Skeletal muscle cell (primary cell): ENCODE results near the gene RAC2.
"Not testable (repeated sequence)": the region's sequence is repeated elsewhere in the genome, so short reads cannot be mapped to it uniquely, and the experiment has no call there.

Experiments
- DNase-seq: peaks from one replicate; pipeline ENCODE4 v3.0.0-alpha.2; 2010; ENCODE audit warnings: low read depth
- H3K4me3 ChIP-seq: 2 replicates; pipeline ENCODE4 v1.5.1; 2011; ENCODE audit warnings: low read depth, mild to moderate bottlenecking, control low read depth, low read length, moderate library complexity

The RAC2 gene

DNA sequence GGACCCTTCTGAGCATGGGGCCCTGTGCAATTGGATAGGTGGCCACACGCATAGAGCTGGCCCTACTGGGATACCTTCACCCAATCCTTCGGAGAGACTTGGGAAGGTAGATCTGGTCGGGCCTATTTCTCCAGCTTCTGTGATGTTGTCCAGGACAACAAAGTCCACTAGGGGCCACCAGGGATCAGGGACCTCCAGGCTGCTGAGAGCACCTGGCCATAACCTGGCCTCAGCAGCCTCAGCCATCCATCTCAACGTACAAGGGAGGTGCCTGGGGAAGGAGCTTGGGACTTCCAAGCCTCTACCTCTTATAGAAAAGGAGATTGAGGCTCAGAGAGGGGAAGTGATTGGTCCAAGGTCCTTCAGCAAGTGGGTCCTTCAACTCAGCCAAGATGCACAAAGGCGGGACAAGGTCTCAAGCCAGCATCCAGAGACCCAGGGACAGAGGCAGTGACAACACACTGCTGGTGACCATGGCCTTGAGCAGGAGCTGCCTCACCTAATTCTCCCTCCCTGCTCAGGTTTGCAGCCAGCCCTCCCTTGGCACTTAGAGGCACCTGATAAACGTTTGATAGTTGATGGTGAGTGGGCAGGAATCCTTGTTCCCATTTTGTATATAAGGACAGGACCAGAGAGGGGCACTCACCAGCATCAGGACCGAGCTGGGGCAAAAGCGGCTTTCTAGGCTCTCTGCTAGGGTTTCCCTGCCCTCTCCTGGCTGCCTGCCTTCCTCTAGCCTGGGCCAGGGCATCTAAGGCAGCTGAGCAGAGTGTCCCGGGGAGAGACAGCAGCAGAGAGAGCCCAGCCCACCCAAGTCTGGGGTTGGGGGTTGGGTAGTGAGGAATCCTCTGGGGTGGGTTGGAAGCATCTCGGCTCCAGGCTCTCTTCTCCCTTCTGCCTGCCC, 4.5 kb downstream of the RAC2 start:
- no peak overlapping the region for H3K4me3 ChIP-seq
- DNase-seq = no peak

DNA sequence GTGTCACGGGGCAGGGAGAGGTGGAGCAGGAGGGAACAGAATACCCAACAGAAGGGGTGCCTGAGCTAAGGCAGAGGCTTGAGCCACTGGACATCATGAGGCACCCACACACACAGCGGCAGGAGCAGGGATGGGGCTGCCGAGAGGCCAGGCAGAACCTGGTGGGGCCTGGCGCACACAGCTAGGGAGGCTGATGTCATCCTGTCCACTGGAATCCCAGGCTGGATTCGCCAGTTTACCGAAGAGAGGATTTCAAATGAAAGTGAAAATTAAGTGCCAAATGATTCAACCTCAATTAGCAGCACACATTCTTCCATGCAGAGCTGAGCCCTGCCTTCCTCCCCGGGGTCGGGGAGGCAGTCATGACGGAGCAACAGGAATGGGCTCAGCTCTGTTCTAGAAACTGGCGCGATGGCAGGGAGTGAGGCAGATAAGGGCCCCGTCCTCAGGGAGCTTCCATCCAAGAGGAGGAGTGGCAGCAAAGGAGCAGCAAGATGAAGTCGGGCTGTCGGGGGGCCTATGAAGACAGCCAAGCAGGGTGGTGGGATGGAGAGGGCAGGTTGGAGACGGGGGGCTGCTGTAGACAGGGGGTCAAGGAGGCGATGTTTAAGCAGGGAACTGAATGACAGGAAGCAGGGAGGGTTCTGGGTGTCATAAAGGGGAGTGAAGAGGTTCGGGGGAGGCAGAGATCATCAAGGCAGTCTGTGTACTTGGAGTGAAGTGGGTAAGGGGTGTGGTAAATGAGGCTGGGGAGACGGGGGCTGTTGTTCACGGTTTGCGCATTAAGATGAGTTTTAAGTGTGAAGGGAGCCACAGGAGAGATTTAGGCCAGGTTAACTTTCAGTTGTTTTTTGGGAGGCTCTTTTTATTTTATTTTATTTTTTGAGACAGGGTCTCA, 6.4 kb downstream of the RAC2 start:
- H3K4me3 ChIP-seq = no peak overlapping the region
- DNase-seq = no peak

DNA sequence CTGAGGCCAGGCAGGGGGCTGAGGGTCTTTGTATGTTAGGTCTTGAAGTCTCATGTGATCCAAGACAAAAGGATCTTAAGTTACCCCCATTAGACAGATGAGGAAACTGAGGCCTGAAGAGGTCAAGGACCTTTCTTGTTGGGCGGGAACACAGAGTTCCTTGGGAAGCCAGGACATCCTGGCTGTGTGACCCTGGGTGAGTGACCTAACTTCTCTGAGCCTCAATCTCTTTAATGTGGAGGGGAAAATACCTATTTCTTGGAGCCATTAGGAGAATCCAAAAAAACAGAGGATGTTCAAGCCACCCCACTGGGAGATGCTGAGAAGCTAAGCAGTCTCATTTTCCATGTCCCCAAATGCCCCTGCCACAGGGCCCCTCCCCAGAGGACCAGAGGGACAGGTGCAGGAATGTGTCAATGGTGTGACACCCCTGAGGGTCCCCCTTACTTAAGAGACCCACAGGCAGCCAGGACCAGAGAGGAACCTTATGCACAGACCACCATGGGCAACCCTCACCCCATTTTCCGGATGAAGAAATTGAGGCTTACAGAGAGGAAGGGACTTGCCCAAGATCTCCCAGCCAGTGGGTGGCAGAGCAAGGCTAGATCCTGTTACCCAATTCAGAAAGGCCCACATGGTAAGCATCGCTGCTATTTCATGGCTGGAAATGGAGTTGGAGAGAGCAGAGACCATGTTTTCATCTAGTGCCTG, 8.0 kb downstream of the RAC2 start:
- DNase-seq = no peak
- no peak overlapping the region for H3K4me3 ChIP-seq

DNA sequence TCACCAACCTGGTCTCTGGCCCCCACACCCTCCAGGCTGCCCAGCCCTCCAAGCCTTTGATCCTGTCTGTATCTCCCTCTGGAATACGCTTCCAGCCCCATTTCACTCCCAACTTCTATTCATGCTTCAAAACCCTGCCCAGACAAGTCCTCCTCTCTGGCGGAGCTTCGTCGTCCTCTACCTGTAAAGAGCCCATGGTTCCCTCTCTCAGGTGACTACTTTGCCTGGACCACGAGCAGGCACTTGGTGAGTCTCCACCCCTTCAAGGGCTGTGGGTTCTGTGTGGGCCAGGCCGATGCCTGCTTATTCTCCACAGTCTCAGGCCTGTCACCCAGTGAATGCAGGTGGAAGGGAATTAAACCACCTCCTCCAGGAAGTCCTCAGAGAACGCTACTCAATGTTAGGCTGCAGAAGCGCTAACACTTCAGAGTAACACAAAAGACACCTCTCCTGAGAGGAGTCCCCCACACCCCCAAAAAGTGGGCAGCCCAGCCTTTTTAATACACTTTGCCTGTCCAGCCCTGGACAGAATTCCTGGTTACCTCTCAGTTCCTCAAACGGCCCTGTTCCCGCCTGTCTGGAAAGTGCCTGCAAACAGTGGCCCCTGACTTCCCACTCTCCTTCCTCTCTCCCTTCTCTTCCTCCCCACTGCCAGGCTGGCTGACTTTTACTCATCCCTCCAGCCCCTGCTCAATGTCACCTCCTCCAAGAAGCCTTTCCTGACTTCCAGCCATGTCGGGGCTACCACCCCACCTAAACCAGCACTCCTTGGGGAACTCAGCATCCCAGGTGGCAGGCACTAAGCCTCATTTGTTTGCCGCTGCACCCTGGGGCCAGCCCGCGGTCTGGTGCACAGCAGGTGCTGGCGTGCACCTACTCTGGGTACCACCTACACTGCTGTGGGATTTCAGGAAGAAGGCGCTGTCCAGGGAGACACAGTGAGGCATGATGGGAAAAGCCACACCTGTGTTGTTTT, 9.0 kb downstream of the RAC2 start:
- no peak overlapping the region for H3K4me3 ChIP-seq
- DNase-seq = no peak

DNA sequence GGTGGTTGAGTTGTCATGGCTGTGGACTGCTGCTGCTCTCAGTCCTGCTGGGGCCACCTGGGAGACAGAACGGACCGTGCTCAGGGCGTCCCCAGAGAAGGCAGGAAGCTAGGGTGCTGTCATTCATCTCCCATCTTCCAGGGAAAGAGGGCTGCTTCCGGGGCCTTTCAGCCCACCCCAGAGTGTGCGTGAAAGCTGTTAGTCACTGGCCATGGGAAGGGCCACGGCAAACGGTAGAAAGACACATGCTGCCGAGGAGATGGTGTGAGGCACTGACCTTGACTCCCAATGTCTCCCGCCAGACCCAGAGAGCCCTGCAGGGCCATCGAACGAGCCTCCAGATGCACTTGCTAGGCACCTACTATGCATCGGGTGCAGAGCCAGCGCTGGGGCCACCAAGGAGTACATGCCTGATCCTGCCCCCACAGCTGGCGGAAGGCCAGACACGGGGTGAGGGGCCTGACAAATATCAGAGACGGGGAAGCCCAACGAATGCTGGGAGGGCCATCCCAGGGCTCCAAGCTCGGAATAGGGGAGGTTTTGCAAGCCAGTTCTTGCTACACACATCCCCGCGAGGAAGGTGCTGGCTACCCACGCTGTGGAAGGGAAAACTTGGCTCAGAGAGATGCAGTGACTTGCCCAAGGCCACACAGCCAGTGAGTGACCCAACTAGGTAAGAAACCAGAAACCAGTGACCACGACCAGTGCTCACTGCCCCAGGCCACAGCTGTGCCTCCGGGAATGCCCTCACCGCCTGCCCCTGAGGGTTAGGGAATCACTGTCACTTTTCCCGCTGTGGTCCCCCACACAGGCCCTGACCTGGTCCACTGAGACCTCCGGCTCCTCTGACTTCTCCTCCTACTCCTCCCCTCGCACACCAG, 10.1 kb downstream of the RAC2 start:
- no peak for DNase-seq
- no peak overlapping the region for H3K4me3 ChIP-seq

DNA sequence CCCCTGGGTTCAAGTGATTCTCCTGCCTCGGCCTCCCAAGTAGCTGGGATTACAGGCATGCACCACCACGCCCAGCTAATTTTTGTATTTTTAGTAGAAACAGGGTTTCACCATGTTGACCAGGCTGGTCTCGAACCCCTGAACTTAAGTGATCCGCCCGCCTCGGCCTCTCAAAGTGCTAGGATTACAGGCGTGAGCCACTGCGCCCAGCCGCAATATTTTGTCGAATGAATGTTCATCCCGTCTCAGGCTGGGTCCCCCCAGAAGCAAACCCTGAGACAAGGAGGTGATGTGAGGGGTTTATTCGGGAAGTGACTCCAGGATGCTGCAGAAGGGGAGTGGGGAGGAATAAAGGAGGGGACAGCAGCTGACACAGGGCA, 10.7 kb downstream of the RAC2 start:
- H3K4me3 ChIP-seq, DNase-seq: not testable (repeated sequence)

DNA sequence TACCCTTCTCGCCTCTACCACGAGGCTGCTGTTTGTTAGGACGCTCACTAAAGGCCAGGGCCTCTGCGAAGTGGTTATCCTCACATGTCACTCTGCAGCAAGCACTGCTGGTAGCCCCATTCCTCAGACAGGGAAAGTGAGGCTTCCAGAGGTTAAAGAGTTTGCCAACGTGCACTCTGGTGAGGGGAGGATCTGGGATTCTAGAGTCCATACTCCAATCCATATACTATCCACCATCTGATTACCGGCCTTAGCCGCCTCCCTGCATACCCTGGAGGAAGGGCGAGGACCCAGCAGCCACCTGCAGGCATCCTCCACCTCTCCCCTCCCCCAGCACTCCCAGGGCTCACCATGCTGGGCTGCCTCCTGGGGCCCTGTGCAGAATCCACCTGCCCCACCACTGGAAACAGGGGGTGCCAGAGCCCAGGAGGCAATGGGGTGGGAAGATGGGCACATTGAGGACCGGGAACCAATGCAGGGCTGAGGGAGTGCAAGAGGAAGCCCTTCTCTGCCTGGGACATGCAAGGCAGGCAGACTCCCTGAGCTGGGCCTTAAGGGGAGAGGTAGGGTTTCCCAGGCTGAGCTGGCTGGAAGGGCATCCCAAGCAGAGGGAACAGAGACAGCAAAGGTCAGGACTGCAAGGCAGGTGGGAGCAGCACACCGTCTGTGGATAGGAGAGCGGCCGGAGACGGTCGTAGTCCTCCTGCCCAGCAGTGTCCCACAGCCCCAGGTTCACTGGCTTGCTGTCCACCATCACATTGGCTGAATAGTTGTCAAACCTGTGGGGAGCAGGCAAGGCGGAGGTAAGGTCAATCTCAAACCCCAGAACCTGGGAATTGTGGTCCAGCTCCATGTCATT, 11.7 kb downstream of the RAC2 start:
- DNase-seq = no peak
- no peak overlapping the region for H3K4me3 ChIP-seq

DNA sequence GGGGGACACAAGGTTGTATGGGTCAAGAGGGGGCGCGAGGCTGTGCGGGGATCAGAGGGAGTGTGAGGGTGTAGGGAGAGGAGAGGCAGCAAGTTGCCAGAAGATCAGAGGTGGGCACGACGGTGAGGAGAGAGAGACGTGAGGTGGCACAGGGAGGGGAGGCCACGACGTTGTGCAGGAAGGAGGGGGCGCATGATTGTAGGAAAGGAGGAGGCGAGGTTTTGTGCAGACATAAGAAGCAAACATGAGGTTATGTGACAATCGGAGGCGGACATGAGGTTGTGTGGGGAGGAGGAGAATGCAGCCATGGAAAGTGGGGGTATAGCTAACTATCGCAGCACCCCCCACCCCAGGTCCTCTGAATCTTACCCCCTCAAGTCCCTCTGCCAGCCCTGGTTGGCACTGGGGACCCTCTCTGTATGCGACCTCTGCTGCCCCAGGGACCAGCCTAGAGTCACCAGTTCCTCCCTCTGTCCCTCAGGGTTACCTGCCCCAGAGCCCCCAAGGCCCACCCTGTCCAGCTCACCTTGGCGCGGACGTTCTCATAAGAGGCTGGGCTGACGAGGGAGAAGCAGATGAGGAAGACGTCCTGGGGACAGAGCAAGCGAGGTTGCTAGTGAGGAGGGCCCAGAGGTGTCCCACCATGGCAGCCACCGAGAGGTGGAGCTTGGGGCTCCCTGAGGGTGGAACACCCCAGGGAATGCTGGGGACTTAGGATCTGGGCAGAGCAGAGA, 12.5 kb downstream of the RAC2 start:
- DNase-seq = no peak

DNA sequence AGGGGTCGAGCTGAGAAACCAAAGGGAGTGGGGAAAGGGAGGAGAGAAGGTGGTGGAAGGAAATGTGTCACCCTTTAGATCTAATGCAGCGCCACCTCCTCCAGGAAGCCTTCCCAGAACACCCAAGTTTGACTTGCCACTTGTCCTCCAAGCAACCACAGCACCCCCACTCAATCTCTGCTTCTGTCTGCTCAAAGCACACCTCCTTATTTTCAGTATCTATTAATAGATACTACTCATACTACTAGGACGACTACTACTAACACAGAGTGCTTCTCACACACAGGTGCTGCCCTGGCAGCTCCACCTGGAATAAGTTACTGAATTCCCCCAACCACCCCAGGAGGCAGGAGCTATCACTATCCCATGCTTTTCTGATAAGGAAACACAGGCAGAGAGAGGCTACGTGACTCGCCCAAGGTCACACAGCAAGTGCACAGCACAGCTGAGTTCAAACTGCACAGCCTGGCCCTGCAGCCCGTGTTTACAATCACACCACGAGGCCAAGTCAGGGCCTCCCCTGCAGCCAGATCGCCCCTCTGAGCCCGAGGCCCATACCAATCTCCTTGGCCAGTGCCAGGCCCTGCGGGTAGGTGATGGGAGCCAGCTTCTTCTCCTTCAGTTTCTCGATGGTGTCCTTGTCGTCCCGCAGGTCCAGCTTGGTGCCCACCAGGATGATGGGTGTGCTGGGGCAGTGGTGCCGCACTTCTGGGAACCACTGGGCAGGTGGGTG, 13.2 kb downstream of the RAC2 start:
- no peak for DNase-seq
- no peak overlapping the region for H3K4me3 ChIP-seq

More for the DNA sequence above, 12.5 kb downstream of the RAC2 start:
- H3K4me3 ChIP-seq = no peak overlapping the region

DNA sequence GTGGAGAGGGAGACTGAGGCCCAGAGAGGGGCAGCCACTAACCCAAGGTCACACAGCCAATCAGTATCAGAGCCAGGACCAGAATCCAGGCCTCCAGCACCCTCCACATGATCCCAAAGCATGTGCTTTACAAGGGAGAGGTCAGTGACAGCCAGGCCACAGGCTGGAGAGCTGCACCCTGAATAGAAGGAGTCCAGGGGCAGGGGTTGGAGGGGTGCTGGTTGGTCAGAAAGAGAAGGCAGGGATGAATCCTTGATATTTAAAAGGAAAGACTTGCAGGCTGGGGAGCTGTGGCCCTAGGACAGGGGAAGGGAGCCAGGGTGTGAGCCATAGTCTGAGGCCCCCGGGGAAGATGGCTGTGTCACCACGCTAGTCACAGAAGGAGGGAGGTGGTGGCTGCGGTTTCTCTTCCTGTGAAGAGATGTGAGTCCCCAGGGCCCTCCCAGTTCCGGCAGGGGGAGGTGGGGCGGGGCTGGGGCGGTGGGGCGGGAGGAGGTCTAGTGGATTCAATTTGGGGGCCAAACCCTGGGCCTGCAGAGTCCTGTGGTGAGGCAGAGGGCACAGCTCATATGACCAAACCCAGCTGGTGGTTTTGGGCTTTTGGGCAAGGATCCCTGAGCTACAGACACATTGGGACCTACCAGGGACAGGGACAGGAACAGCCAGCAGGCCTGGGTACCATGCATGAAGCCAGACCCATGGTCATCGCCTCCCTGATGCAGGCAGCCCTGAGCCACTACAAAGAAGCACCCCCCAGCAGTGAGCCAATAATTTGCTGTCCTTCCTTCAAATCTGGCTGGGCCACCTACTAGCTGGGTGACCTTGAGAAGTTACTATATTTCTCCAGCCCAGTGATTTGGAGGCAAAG, 14.0 kb downstream of the RAC2 start:
- H3K4me3 ChIP-seq = no peak overlapping the region
- no peak for DNase-seq

DNA sequence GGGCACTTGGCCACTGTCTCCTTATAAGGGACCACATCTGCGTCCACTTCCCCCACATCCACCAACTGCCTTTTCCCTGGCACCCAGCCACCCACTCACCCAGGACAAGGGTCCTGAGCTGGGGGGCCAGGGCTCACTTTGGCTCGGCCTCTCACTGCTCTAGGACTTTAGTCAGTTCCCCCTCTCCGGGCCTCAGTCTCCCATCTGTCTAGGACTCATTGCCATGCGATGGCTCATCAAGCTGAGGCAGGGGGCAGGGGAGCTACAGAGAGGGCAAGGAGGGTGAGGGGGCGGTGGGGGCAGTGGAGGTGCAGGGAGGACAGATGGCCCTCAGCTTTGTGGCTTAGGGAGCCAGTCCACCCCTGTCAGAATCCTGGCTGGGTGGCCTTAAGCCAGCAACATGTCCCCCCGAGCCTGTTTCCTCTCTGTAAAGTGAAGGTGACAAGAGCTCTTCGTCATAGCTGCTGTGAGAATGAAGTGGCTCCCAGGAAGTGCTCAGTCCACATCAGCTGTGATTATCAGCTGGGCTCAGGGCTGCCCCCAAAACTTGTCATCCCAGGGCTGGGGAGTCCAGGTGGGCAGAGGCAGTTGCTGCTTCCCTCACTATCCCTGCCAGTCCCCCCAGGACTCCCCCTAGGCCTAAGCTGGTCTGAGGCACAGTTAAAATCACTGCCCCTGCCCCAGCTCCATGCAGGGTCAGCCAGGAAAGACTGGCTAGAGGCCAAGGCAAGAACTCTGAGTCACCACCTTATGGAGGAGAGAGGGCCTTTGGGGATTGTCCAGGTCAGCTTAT, 14.9 kb downstream of the RAC2 start:
- no peak overlapping the region for H3K4me3 ChIP-seq
- DNase-seq = peak; percentile 67

DNA sequence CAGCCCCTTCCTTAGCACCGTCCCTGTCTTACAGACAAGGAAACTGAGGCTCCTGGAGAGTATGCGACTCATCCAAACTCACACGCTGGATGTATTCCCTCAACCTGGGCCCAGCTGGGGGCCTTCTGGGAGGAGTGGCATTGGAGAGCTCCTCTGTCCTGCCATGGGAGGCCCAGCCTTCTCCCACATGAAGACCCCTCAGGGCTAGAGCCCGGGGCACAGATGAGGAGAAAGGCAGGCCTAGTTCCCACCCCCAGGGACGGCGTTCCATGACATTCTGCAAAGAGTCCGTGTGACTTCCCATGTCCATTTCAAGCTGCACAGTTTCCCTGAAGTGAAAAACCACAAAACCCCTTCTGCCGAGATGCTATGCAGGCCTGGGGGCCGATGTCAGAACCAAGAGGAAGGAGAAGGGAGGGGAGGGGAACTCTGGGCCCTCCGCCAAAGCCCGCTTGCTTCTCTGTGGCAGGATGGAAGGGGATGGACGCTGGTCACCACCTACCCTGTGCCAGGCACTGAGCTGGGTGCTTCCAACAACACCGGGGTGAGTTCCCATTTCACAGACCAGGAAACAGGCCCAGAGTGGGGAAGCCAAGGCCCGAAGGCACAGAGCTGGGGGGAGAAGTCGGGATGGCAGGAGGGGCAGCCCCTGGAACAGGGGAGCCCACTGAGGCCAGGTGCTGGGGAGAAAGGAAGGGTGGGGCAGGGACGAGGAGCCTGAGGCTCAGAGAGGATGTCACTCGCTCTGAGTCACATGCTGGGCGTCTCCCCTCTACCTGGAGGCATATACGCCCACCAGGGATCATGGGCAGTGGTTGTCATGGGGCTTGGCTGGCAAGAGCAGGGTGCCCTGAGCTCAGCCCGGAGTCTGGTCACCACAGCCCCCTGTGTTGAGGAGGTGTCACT, 15.7 kb downstream of the RAC2 start:
- no peak overlapping the region for H3K4me3 ChIP-seq
- DNase-seq = no peak

DNA sequence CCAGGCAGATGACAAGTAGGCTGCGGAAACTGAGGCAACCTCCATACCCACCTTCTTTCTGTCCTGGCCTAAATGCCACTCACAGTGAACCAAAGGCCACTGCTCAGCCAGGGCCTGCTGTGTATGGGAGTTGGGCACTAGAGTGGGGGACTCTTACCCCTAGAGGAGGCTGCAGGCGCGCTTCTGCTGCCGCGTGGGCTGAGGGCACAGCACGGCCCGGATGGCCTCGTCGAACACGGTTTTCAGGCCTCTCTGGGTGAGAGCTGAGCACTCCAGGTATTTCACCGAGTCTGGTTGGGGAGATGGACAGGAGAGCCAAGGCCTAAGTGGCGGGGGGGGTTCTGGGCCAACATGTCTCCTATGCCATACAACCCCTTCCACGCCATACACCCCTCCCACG, 17.6 kb downstream of the RAC2 start:
- no peak for DNase-seq
- no peak overlapping the region for H3K4me3 ChIP-seq
